Fibroblast of lung (primary cell): Measurements from ENCODE around the gene PTGFR.

Experiments used
- CTCF ChIP-seq, 2 donors: IDR thresholded peaks in 1 of 2; conservative IDR thresholded peaks in 1 of 2; 1 replicate in 1 of 2; 2 replicates in 1 of 2; pipeline ENCODE4 v1.5.1; 2011 to 2012; ENCODE audit warnings: low read length in 2 of 2, control low read depth in 1 of 2, inconsistent platforms in 1 of 2, low read depth in 1 of 2, mild to moderate bottlenecking in 1 of 2
- EZH2 ChIP-seq: IDR thresholded peaks from 2 replicates; pipeline ENCODE4 v1.5.1; 2012; ENCODE audit warnings: low read length, control low read depth, mild to moderate bottlenecking; ENCODE audit errors: missing control alignments

- no peak for TF ChIP-seq CTCF (conservative IDR thresholded peaks at IDR 0.05 in 1 of 2, IDR thresholded peaks at IDR 0.05 in 1 of 2; ENCODE audit: low read depth in 1 of 2, low read length in 2 of 2)
- no peak for TF ChIP-seq EZH2
Measured at GRCh38 chr1:78483903-78484302, 6.9 kb upstream of the PTGFR start.
